Activated CD4-positive, alpha-beta memory T cell treated with anti-CD3 and anti-CD28 coated beads, Interleukin-2, amount 10 ng/mL, durations not matched to agents 7 days and 5 days (primary cell): ENCODE results near the gene A4GALT. TPM values are rescaled to one million over a fixed set of nuclear protein-coding genes. Genes with fewer than 3 reads are reported as not detected.
"Not testable (repeated sequence)": the region's sequence is repeated elsewhere in the genome, so short reads cannot be mapped to it uniquely, and the experiment has no call there.

Source experiments
- CTCF ChIA-PET: fragments of 350-600 bp; sonication (Branson Sonifier 250); formaldehyde crosslinking; loops from one replicate; lab custom pipeline; 2021; ENCODE audit warnings: antibody characterized with exemption, inconsistent platforms; lab: Charles Lee
- POLR2A ChIA-PET: fragments of 350-600 bp; sonication (Branson Sonifier 250); formaldehyde crosslinking; loops from one replicate; lab custom pipeline; 2021; ENCODE audit warnings: antibody characterized with exemption; lab: Charles Lee
- DNase-seq: peaks from one replicate; pipeline ENCODE4 v3.0.0-alpha.2; 2020
- H3K27ac Mint-ChIP-seq: one replicate; pipeline ENCODE4 v1.8.0; 2021; ENCODE audit warnings: mild to moderate bottlenecking, mixed read lengths
- H3K27me3 Mint-ChIP-seq: one replicate; pipeline ENCODE4 v1.8.0; 2021; ENCODE audit warnings: mixed read lengths
- H3K36me3 Mint-ChIP-seq: one replicate; pipeline ENCODE4 v1.8.0; 2021; ENCODE audit warnings: low read depth, mixed read lengths
- H3K4me1 Mint-ChIP-seq: one replicate; pipeline ENCODE4 v1.8.0; 2021; ENCODE audit warnings: mixed read lengths
- H3K4me3 Mint-ChIP-seq: one replicate; pipeline ENCODE4 v1.8.0; 2021; ENCODE audit warnings: mild to moderate bottlenecking, mixed read lengths
- H3K9me3 Mint-ChIP-seq: one replicate; pipeline ENCODE4 v1.8.0; 2021; ENCODE audit warnings: mixed read lengths
- total RNA-seq, 2 experiments: library from RNA; stranded (reverse); gene quantifications; one replicate each; pipeline ENCODE4 v1.2.3, GENCODE V29; 2021

Gene A4GALT
- total RNA-seq, 2 experiments from 2014 or later = 0.58 to 0.63 TPM

GRCh38 chr22:42755121-42755520, 34.5 kb upstream of the A4GALT start:
- H3K36me3 Mint-ChIP-seq, POLR2A ChIA-PET, H3K4me3 Mint-ChIP-seq, DNase-seq, H3K9me3 Mint-ChIP-seq, H3K4me1 Mint-ChIP-seq, H3K27ac Mint-ChIP-seq, H3K27me3 Mint-ChIP-seq: not testable (repeated sequence)
- CTCF ChIA-PET = interaction anchor here (0.7 kb wide), 1 partner anchor 9 kb away, joined by 6 read pairs; no protein-coding TSS in a partner anchor

- Mint-ChIP-seq H3K9me3 (no peaks in the 10 kb centered on the region), H3K4me1 (no peaks in the 10 kb centered on the region), H3K27me3 (peaks cover 2% of the 10 kb centered on the region), H3K27ac (no peak overlapping the region), H3K4me3 (no peak overlapping the region), H3K36me3 (no peaks in the 10 kb centered on the region)
- DNase-seq = no peak
- POLR2A ChIA-PET = interaction anchor here (1.2 kb wide), 1 partner anchor 105 kb away, joined by 4 read pairs; the partner anchor contains the start of gene CYB5R3
- CTCF ChIA-PET = interaction anchor here (0.6 to 0.7 kb wide), 2 partner anchors 9 to 340 kb away, joined by 4 to 6 read pairs; no protein-coding TSS in a partner anchor
Measured at GRCh38 chr22:42754658-42755057, 34.0 kb upstream of the A4GALT start.

GRCh38 chr22:42752912-42753311, 32.2 kb upstream of the A4GALT start:
- ChIA-PET CTCF (interaction anchor here (0.7 kb wide), 1 partner anchor 64 kb away, joined by 3 read pairs; no protein-coding TSS in a partner anchor), POLR2A (no interaction called here)
- no peak overlapping the region for H3K4me3 Mint-ChIP-seq
- no peak overlapping the region for H3K27ac Mint-ChIP-seq
- H3K36me3 Mint-ChIP-seq = no peaks in the 10 kb centered on the region
- no peak for DNase-seq
- H3K27me3 Mint-ChIP-seq = peaks cover under 1% of the 10 kb centered on the region
- peaks cover 2% of the 10 kb centered on the region for H3K4me1 Mint-ChIP-seq
- H3K9me3 Mint-ChIP-seq = no peaks in the 10 kb centered on the region

- CTCF ChIA-PET = no interaction called here
- POLR2A ChIA-PET = no interaction called here
- Mint-ChIP-seq H3K4me3 (no peak overlapping the region), H3K9me3 (no peaks in the 10 kb centered on the region), H3K27me3 (no peaks in the 10 kb centered on the region), H3K4me1 (peaks cover 5% of the 10 kb centered on the region), H3K36me3 (no peaks in the 10 kb centered on the region), H3K27ac (no peak overlapping the region)
- no peak for DNase-seq
Measured at GRCh38 chr22:42752230-42752746, 31.6 kb upstream of the A4GALT start.

GRCh38 chr22:42750421-42750820, 29.8 kb upstream of the A4GALT start:
- CTCF ChIA-PET, H3K4me3 Mint-ChIP-seq, POLR2A ChIA-PET, H3K4me1 Mint-ChIP-seq, H3K36me3 Mint-ChIP-seq, DNase-seq, H3K9me3 Mint-ChIP-seq, H3K27ac Mint-ChIP-seq, H3K27me3 Mint-ChIP-seq: not testable (repeated sequence)

GRCh38 chr22:42747701-42748513, 27.2 kb upstream of the A4GALT start:
- no peak overlapping the region for H3K4me3 Mint-ChIP-seq
- H3K36me3 Mint-ChIP-seq = no peaks in the 10 kb centered on the region
- POLR2A ChIA-PET = no interaction called here
- no peaks in the 10 kb centered on the region for H3K9me3 Mint-ChIP-seq
- peaks cover 5% of the 10 kb centered on the region for H3K4me1 Mint-ChIP-seq
- DNase-seq = no peak
- CTCF ChIA-PET = interaction anchor here (0.7 kb wide), 2 partner anchors 17 to 72 kb away, joined by 3 read pairs; no protein-coding TSS in a partner anchor
- H3K27ac Mint-ChIP-seq = peak overlapping the region; percentile 31
- no peaks in the 10 kb centered on the region for H3K27me3 Mint-ChIP-seq

- Mint-ChIP-seq H3K27ac (no peak overlapping the region), H3K4me3 (no peak overlapping the region), H3K27me3 (no peaks in the 10 kb centered on the region), H3K36me3 (no peaks in the 10 kb centered on the region), H3K4me1 (peaks cover 10% of the 10 kb centered on the region), H3K9me3 (no peaks in the 10 kb centered on the region)
- ChIA-PET POLR2A (no interaction called here), CTCF (no interaction called here)
- DNase-seq = no peak
Measured at GRCh38 chr22:42745118-42745517, 24.4 kb upstream of the A4GALT start.

GRCh38 chr22:42743501-42743991, 22.9 kb upstream of the A4GALT start:
- ChIA-PET POLR2A (no interaction called here), CTCF (no interaction called here)
- no peak overlapping the region for H3K4me3 Mint-ChIP-seq
- peaks cover 12% of the 10 kb centered on the region for H3K4me1 Mint-ChIP-seq
- no peak overlapping the region for H3K27ac Mint-ChIP-seq
- H3K27me3 Mint-ChIP-seq = no peaks in the 10 kb centered on the region
- DNase-seq = no peak
- no peaks in the 10 kb centered on the region for H3K9me3 Mint-ChIP-seq
- H3K36me3 Mint-ChIP-seq = no peaks in the 10 kb centered on the region

- H3K4me3 Mint-ChIP-seq = no peak overlapping the region
- H3K4me1 Mint-ChIP-seq = peaks cover 10% of the 10 kb centered on the region
- no peaks in the 10 kb centered on the region for H3K36me3 Mint-ChIP-seq
- H3K9me3 Mint-ChIP-seq = no peaks in the 10 kb centered on the region
- no peak for DNase-seq
- no peaks in the 10 kb centered on the region for H3K27me3 Mint-ChIP-seq
- ChIA-PET CTCF (no interaction called here), POLR2A (no interaction called here)
- no peak overlapping the region for H3K27ac Mint-ChIP-seq
Measured at GRCh38 chr22:42742940-42743339, 22.3 kb upstream of the A4GALT start.

- H3K27ac Mint-ChIP-seq, H3K4me1 Mint-ChIP-seq, DNase-seq, H3K4me3 Mint-ChIP-seq, H3K27me3 Mint-ChIP-seq, H3K36me3 Mint-ChIP-seq, H3K9me3 Mint-ChIP-seq, CTCF ChIA-PET, POLR2A ChIA-PET: not testable (repeated sequence)
Measured at GRCh38 chr22:42740320-42740719, 19.6 kb upstream of the A4GALT start.

GRCh38 chr22:42734406-42734805, 13.7 kb upstream of the A4GALT start:
- Mint-ChIP-seq H3K27me3 (peaks cover 13% of the 10 kb centered on the region), H3K4me1 (peaks cover under 1% of the 10 kb centered on the region), H3K9me3 (no peaks in the 10 kb centered on the region), H3K27ac (no peak overlapping the region), H3K36me3 (no peaks in the 10 kb centered on the region), H3K4me3 (no peak overlapping the region)
- ChIA-PET POLR2A (no interaction called here), CTCF (no interaction called here)
- DNase-seq = no peak

GRCh38 chr22:42733394-42733793, 12.7 kb upstream of the A4GALT start:
- POLR2A ChIA-PET, H3K36me3 Mint-ChIP-seq, DNase-seq, H3K27ac Mint-ChIP-seq, H3K4me1 Mint-ChIP-seq, H3K4me3 Mint-ChIP-seq, H3K9me3 Mint-ChIP-seq, CTCF ChIA-PET: not testable (repeated sequence)
- H3K27me3 Mint-ChIP-seq = peaks cover 13% of the 10 kb centered on the region

- CTCF ChIA-PET = no interaction called here
- H3K4me1 Mint-ChIP-seq = peaks cover 3% of the 10 kb centered on the region
- no peak for DNase-seq
- H3K36me3 Mint-ChIP-seq = no peaks in the 10 kb centered on the region
- H3K27me3 Mint-ChIP-seq = peaks cover 16% of the 10 kb centered on the region
- H3K4me3 Mint-ChIP-seq = no peak overlapping the region
- POLR2A ChIA-PET = no interaction called here
- H3K9me3 Mint-ChIP-seq = no peaks in the 10 kb centered on the region
- H3K27ac Mint-ChIP-seq = no peak overlapping the region
Measured at GRCh38 chr22:42732081-42732480, 11.4 kb upstream of the A4GALT start.
